Esophagus squamous epithelium (tissue), 4 donors: ENCODE results near the gene CTTNBP2.

Source experiments
- CTCF ChIP-seq, 6 experiments: fragments of 450-650 bp in 4 of 6; fragments of 200-600 bp in 2 of 6; sonication (generic) in 2 of 6; IDR thresholded peaks; one replicate each; pipeline ENCODE4 v1.5.1; 2016 to 2019; ENCODE audit warnings: antibody characterized with exemption in 6 of 6, mild to moderate bottlenecking in 4 of 6, moderate library complexity in 4 of 6
- POLR2A ChIP-seq, 4 donors: fragments of 450-650 bp; IDR thresholded peaks; one replicate each; pipeline ENCODE4 v1.6.1; 2017; ENCODE audit warnings: antibody characterized with exemption in 4 of 4, mild to moderate bottlenecking in 4 of 4, moderate library complexity in 3 of 4

DNA sequence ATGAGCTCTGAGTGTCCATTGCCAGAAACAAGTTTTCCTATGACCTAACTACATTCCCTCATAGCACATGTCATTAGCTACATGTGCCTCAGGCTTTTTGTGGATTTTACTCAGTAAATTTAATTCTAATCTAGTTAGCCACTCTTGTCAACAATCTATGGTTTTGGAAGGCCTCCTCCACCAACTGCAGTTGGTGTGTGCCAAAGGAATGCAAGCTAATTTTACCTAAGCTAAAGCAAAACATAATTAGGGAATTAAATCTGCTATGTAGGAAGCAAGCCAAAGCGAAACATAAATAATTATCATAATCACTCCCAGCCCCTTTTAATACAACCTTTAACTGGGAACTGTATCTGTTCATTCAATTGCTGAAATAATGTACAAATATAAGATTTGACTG lies 3.5 kb upstream of the CTTNBP2 start:
- TF ChIP-seq POLR2A (IDR thresholded peaks at IDR 0.05) (no peak), CTCF (IDR thresholded peaks at IDR 0.05) (no peak)
